ENCODE measurements around the gene FRAS1.

DNA sequence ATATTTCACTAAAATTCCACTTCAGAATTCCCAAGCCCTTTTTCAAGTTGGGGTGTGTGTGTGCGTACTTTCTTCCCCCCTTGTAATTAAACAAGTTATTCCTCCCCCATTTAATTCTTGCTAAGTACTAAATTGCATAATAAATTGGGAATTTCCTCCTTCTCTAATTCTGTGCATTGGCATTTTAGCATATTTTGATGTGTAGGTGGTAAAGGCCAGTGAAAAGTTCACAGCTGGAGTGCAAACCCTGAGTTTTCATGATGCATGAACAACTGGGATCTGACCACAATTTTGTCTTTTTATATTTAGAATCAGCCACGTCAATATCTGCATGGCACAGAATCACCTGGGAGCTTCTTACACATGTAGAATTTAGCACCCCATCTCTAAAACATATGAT, 513.0 kb downstream of the FRAS1 start:
- TF ChIP-seq, protein P1, sequence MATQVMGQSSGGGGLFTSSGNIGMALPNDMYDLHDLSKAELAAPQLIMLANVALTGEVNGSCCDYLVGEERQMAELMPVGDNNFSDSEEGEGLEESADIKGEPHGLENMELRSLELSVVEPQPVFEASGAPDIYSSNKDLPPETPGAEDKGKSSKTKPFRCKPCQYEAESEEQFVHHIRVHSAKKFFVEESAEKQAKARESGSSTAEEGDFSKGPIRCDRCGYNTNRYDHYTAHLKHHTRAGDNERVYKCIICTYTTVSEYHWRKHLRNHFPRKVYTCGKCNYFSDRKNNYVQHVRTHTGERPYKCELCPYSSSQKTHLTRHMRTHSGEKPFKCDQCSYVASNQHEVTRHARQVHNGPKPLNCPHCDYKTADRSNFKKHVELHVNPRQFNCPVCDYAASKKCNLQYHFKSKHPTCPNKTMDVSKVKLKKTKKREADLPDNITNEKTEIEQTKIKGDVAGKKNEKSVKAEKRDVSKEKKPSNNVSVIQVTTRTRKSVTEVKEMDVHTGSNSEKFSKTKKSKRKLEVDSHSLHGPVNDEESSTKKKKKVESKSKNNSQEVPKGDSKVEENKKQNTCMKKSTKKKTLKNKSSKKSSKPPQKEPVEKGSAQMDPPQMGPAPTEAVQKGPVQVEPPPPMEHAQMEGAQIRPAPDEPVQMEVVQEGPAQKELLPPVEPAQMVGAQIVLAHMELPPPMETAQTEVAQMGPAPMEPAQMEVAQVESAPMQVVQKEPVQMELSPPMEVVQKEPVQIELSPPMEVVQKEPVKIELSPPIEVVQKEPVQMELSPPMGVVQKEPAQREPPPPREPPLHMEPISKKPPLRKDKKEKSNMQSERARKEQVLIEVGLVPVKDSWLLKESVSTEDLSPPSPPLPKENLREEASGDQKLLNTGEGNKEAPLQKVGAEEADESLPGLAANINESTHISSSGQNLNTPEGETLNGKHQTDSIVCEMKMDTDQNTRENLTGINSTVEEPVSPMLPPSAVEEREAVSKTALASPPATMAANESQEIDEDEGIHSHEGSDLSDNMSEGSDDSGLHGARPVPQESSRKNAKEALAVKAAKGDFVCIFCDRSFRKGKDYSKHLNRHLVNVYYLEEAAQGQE (IDR thresholded peaks at IDR 0.05; ENCODE audit: insufficient read depth in 1 of 2, low read depth in 2 of 2, low read length in 2 of 2): no peak
- TF ChIP-seq SIN3A (IDR thresholded peaks at IDR 0.05; ENCODE audit: borderline replicate concordance, insufficient read depth, low read length): no peak

Data from PFSK-1 (cell line).